Activated T-cell treated with anti-CD3 and anti-CD28 coated beads for 4 hours (primary cell): ENCODE data around the gene AMZ2.
"Not testable (repeated sequence)": the region's sequence is repeated elsewhere in the genome, so short reads cannot be mapped to it uniquely, and the experiment has no call there.

ENCODE experiments used
- DNase-seq: peaks from one replicate; pipeline ENCODE4 v3.0.0-alpha.2; 2020

The AMZ2 gene

DNA sequence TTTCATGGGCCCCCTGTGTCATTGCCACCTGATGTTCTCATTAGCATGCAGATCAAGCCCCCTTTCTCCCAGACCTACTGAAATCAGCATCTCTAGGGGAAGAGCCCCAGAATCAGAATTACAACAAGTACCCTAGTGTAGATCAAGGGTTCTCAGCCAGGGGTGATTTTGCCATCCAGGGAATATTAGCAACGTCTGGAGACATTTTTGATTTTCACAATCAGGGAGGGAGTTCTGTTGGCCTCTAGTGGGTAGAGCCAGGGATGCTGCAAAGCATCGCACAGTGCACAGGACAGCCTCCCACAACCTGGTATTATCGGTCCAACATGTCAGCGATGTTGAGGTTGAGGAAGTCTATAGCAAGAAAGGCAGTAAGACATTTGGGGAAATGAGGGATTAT is 7.3 kb downstream of the AMZ2 start:
- no peak for DNase-seq

DNA sequence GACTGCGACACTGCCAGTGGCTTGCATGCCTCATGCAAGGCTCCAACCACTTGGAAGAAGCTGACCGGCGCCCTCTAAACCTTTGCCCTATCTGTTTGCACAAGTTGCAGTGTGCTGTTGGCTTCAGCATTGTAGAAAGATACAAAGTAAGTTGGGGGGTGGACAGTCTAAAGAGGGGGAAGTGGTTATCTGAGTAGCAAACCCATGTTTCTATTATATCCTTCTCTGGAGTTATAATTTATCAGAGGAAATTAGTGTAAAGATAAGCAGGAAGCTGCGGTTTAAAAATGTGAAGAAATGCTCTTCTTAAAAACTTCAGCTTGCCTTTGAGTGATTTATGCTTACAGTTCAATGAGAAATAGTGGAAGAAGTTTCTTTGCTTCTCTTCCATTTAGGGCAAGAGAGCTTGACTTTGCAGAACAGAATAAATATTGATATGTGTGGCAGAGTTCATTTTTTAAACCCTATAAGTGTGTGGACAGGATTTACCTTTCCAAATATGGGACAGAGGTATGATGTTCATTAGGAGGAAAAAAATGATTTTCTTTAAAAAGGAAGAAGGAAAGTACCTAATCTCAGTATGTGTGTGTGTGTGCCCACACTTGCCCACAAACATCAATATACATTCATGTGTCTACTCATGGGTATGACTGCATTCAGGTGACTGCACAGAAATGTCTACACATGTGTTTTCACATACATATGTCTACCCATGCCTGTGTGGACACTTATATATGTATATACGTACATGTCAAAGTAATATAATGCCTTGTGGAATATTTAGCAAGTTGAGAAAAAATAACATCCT is 8.1 kb downstream of the AMZ2 start:
- DNase-seq = no peak

DNA sequence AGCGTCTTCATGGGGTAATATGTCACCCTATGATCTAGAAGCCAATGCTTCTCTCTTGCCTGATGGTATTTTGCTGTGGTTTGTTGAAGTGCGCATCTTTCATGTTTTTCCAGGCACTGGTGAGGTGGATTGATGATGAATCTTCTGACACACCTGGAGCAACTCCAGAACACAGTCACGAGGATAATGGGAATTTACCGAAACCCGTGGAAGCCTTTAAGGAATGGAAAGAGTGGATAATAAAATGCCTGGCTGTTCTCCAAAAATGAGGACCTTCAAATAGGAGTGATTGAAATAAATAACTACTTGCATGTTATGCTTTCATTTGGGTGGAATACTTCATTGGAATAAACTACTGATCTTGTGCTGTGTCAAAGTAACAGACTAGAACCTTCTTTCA is 8.9 kb downstream of the AMZ2 start:
- DNase-seq = not testable (repeated sequence)

DNA sequence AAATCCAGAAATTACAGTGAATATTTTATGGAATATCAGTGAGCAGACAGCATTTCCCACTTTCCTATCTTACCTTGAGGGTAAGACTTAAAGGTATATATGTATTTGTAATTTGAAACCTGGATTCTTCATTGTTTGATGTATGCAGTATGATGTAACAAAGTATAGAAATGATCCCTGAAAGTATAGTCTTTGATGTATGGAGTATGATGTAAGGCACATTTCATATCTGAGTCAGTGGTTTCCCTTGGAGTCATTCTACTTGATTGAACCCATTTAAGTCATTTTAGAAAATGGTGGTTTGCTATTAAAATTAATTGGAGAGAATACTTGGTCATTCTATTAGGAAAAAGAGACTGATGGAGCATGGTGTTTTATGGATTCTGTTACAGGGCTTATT is 10.1 kb downstream of the AMZ2 start:
- no peak for DNase-seq

DNA sequence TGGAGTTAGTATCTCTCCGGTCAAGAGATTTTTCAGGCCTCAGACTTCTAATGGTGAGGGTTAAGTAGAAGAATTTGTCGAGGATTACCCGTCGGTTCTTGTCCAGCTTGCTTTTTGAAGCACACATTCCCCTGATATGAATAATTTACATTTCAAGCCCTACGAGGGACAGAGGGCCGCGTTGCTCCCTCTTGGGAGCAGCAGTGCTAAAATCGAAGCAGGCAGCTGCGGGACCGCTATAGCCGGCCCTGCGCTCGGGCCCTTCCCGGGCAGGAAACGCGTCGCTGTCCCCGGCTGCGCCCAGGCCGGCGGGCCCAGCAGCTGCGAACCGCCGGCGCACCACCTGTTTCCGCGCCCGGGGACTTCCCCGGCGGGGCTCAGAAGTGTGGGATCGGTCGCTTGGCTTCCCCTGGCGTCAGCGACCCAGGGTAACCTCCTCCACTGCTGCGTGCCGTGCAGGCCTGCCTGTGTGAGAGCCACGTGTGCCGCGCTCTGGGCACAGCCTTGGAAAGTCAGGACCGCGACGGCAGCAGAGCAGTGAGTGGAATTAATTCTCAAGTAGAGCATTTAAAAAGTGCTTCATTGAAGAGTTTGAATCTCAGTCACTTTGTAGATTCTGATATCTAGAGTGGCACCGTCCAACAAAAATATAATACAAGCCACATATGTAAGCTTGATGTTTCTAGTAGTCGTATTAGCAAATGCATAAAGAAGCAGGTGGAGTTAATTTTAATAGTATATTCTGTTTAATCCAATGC is 11.2 kb downstream of the AMZ2 start:
- peak; percentile 56 for DNase-seq

DNA sequence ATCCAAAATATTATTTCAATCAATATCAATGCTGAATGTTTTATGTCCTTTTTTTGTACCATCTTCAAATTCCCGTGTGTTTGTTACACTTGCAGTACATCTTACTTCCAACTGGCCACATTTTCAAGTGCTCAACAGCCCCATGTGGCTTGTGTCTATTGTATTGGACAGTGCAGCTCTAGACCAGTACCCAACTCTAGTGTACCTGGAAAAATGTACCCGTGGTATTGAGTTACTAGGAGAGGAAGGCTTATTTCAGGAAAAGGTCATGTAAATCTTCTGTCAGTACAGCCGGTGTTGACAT is 11.8 kb downstream of the AMZ2 start:
- DNase-seq = not testable (repeated sequence)

DNA sequence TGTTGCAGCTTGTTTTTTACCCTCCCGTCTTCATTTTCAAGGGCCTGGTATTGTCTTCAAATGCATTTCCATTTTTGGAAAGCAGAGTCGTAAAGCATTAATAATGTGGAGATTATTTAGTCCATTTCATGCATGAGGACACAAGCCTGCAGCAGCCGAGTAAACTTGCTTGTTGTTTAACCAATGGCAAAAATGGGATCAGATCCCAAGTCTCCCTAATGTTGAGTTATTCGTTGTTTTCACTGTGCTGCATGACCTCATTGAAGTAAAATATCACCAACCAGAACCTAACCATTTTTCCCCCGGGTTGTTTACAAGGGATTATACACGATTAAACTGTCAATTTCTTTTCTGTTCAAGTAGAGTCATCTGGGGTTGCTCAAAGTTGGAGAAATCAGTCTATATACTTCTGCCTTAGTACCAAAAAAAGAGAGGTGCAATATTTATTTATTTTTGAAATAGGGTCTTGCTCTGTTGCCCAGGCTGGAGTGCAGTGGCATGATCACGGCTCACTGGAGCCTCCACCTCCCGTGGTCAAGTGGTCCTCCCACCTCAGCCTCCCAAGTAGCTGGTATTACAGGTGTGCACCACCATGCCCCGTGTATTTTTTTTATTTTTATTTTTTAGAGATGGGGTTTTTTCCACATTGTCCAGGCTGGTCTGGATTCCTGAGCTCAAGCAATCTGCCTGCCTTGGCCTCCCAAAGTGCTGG is 12.4 kb downstream of the AMZ2 start:
- no peak for DNase-seq

DNA sequence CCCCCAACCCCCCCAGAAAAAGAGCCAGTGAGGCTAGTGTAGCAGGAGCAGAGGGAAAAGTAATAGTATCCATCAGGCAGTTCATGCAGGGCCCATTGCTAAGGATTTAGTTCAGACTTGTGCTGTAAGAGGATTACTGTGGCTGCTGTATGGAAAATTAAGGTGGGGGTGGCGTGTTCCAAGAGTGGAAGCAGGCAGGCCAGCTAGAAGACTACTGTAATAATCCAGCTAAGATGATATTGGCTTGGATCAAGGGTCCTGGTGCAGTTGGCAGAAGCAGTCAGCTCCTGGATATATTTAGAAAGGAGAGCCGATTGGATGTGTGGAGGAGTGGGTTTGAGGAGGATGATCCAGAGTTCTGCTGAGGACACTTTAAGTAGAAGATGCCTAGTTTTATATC is 14.6 kb downstream of the AMZ2 start:
- not testable (repeated sequence) for DNase-seq

DNA sequence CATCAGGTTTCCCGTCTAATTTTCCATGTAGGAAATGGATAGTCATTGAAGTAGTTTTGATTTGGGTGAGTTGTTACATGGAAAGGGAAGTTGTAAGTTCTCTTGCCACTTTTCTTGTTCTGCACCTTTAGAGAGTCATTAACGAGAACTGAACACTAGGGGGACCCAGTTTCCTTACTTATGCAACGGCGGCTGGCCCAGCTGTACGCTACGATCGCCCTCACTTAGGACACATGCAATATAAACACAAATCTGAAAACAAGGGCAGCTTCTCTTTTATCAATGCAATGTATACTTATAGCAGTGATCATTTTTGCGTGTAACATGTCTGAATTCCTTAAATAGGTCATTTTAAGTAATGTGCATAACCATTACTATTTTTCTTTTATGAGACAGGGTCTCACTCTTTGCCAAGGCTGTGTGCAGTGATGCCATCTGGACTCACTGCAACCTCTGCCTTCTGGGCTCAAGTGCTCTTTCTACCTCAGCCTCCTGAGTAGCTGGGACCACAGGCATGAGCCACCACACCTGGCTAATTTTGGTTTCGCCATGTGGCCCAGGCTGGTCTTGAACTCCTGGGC is 15.3 kb downstream of the AMZ2 start:
- DNase-seq = not testable (repeated sequence)

DNA sequence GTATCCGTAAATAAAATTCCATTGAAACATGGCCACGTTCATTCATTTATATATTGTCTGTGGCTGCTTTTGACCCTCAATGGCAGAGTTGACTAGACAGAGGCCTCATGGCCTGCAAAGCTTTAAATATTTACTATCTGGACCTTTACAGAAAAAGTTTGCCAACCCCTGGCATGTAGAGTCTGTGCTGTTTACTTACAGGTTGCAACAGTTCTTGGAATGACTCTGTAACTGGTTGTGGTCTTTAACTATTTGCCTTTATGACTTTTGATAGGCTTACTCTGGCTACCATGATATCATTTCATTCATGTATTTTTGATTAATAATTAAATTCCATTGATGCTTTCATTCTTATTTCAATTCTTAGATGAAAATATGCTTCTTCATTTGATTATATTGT is 18.0 kb downstream of the AMZ2 start:
- not testable (repeated sequence) for DNase-seq

DNA sequence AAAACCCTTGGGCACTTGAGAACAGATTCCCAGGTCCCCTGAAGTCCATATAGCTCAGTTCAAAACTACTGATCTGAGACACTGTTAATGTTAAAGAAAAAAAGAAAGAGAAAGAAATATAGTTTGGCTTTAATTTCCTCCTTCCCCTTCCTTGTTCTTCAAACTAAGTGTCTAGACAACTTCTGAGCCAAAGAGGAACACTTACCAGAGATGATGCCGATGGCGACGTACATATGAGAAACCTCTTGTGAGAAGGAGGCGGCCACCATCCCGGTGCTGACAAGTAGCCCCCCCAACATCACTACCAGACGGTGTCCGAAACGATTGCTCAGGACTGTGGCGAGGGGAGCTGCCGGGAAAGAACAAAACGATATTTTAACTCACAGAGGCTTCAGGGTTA is 25.9 kb downstream of the AMZ2 start:
- no peak for DNase-seq

DNA sequence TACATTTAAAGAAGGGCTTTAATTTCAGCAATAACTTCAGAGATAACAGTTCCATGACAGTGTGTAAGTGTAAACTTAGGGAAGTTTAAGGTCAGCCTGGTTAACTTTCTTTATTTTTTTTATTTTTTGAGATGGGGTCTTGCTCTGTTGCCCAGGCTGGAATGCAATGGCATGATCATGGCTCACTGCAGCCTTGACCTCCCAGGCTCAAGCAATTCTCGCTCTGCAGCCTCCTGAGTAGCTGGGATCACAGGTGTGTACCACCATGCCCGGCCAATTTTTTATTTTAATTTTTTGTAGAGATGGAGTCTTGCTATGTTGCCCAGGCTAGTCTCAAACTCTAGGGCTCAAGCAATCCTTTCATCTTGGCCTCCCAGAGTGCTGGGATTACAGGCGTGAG is 28.5 kb downstream of the AMZ2 start:
- DNase-seq = not testable (repeated sequence)

DNA sequence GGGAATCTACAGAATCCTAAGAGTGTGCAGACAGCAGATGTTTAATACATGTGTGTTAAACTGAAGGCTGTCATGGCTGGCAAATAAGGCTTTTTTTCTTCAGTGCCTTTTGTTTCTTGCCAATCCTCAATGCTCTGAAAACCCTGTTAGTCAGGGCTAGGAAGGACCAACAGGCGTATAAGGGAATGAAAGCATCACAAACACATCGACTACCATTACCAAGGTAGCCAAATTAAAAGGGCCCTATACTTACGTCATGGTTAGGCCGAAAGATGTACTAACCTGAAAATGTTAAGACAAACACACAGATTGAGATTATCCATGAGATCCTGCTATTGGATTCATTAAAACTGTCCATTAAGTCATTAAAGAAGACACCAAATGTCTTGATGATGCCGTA is 30.0 kb downstream of the AMZ2 start:
- DNase-seq = no peak

DNA sequence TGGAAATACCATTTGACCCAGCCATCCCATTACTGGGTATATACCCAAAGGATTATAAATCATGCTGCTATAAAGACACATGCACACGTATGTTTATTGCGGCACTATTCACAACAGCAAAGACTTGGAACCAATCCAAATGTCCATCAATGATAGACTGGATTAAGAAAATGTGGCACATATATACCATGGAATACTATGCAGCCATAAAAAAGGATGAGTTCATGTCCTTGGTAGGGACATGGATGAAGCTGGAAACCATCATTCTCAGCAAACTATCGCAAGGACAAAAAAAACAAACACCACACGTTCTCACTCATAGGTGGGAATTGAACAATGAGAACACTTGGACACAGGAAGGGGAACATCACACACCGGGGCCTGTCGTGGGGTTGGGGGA is 34.1 kb downstream of the AMZ2 start:
- DNase-seq = not testable (repeated sequence)

DNA sequence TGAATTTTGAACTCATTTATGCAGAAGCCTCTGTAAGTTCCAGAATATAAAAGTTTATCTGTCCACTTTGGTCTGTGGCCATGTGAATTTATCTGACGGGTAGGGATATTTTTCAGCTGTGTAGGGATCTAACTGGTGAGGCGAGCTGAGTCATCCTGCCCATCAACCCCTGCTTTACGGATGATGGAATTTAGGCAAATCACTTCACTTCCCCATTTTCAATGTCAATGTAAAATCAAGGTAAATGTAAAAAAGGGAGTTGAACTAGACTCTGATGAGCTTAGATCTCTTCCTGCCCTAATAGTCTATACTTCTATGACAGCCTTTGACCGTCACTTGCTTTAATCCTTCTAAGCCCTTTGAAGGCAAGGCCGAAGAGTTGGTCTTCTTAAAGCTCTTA is 40.5 kb downstream of the AMZ2 start:
- no peak for DNase-seq

DNA sequence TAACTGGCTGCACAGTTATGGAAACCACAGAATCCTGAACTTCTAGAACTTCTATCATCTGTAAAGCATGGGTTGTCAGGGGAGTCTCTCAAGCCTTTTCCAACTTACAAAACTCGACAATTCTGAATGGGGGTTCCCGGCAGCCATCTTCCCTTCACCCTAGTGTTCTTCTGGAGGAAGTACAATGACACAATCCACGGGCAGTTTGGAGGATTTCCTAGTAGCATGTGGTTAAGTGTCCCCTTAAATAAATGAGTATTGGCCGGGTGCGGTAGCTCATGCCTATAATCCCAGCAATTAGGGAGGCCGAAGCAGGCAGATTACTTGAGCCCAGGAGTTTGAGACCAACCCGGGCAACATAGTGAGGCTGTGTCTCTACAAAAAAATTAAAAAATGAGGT is 41.0 kb downstream of the AMZ2 start:
- DNase-seq = no peak

DNA sequence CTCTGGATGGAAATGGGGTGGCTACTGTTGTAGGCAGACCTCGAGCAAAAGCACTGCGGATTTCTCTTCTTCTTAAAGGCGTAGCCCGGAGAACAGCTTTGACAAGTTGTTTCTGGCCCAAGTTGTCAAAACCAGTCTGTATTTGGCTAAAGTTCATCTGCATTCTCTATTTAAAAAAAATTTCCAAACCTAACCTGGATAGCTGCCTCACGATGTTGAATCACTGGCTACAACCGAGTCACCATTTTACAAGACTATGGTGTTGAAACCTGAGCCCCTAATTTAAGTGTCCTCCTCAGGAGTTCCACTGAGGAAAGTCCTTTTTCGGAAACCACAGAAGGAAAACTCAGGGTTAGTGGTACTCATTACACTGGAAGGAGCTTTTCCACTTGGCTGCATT is 41.6 kb downstream of the AMZ2 start:
- no peak for DNase-seq

DNA sequence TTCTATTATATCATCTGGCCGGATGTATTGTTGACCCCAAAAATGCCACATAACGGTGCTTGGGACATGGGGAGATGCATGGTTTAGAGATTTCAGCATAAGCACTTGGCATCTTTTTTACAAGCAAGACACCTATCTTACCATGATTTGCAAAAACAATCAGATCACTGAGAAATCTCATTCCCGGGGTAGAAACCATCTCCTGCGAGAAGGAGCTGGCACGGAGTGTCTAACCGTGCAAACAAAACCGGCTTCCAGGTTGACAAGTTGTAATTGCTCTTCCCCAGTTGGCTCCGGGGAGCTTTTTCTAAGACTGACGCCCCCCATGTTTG is 42.1 kb downstream of the AMZ2 start:
- no peak for DNase-seq

DNA sequence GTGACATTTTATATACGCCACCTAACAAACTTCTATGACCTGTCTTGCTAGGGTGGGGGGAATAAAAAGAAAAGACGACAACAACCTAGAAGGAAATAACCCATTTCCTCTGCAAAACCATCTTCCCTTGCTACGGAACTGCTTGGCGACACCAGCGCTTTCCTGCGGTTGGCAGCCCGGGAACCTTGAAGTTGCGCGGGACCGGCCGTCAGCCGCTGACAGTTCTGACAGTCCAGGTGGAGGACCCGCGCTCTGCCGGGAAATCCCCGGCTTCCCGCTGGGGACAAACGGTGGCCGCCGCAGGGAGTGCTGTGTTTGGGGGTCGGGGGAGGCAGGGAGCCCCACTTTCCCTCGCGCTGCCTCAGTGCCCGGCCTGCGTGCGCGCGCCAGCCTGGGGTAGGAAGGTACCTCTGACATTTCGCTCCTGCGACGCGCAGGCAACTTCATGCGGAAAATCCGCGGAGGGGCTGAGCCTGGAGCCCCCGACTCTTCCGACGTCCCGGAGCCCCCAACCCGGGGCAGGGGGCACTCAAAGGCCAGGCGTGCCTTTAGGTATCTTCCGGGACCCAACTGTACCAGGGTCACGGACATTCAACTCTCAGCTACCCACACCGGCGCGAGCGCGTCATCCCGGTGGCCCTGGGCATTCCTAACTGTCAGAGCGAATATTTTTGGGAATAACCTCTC is 42.6 kb downstream of the AMZ2 start:
- peak; percentile 23 for DNase-seq

DNA sequence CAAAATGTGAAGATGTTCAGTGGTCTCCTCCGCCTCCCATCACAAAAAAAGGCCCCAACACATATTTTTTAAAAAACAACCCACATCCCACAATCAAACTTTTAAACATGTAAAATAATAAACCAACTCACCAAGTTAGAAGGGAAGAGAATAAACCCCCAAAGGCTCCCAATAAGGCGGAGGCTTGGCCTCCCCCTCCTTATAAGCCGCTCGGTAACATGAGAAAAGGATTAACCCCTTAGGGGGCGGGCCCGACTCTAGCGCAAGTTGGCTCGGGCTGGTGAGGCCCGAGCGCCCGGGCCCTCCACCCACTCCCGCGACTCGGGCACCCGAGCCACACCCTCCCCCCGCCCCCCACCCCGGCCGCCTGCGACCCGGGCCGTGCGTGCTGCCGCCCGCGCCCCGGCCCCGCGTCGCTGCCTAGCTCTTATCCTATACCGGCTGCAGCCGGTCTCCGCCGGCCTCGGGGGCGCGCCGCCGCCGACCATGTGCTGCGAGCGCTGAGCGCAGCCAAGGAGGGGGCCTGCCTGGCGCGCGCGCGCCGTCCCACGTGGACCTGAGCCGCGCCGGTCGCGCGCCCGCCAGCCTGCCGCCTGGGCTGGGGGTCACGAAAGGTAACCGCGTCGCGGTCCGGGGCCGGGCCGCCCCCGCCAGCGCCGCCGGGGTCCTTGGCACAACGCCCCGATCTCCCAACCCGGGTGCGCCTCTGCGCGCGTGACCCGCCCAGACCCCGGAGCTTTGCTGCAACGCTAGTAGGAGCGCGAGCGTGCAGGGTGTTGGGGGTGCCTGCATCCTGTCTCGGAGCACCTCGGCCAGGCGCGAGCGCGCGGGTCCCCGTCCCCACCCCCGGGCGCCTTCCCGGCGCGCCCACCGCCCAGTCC is 43.4 kb downstream of the AMZ2 start, which contains the start of the genes ARSG and SLC16A6:
Gene ARSG, plus strand, starts transcription at position 541 of the 881 bp plus-strand sequence. CDS start 15,999 bp downstream, outside the sequence.
Gene SLC16A6, minus strand, starts transcription at position 173 of the 881 bp plus-strand sequence. CDS start 12,807 bp downstream, outside the sequence.
- DNase-seq = peak; percentile 62

DNA sequence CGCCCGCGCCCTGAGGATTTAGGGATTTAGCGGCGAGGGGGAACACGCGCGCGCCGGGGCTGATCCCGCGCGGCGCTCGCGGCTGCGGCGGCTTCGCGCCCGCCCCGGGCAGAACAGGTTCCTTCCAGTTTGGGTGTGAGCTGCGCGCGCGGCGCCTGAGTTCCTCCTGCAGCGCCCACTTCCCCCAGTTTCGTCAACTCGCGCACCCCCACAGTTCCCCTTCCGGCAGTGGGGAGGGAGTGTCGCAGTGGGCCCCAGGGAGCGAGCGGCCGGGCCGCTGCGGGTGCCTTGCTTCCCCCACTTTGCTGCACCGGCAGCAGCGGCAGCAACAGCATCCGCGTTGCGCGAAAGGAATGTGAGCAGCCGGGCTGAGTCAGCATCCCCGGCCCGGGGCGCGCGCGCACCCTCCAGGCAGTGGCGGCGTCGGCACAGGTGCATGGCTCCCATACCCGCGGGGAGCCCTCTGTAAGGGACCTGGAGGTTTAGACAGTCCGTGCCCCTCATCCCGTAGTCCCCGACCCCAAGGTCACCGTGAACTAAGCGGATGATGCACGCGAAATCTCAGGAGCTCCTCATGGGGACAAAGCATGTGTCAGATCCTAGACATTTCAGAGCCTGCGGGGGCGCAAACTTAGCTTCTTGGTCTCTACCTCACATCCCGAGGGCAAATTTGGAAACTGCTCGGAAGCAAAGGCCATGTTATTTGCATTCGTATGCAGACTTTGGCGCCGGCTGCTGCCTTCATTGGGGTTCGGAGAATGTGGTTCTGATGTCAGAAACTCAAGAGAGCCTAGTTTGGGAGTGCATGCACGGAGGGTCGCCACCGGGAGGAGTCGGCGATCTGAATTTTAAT is 44.2 kb downstream of the AMZ2 start:
- peak; percentile 82 for DNase-seq
